Measurements from ENCODE around the gene WARS2.

WARS2 gene

DNA sequence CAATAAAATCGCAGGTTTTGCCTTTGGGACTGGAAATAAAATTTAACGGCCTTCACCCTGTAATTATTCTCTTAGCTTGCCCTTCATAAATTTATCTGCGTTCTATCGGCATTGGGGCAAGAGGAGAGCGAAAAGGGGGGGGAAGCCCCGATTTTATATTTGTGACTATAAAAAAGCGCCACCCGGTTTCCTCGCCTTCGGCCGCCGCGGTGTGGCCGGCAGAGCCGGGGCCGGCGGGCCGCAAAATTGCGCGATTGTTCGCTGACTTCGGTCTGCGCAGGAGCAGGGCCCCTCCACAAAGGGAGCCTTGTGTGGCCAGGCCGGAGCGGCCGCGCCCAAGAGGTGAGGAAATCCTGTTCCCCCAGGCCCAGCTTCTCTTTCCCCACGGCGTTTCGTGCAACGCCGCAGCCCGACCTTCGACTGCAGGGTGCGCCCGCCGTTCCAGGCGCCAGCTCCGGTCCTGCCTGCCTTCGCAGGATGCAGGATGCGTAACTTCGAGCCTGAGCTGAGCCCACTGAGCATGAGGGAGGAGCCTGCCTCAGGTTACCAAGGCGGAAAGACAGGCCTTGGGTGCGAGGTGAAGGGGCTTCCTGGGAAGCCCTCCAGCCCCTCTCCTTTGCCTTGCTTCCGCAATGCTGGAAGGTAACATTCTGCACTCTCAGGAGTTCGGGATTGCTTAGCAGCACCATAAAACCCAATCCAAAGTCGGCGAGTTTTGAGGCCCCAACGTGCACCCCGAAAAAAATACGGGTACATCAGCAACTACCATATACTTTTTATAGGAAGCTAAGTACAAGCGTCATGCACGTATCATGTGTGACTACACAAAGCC is 147.4 kb downstream of the WARS2 start:
- in situ Hi-C loops (cut with HindIII; ENCODE audit: low sequenced_read_pairs) = no loop called here
- H3K4me3 ChIP-seq (ENCODE audit: low read depth, low read length) = no peak overlapping the region
- no peak for DNase-seq (ENCODE audit: low read depth)
- TF ChIP-seq, protein P1, sequence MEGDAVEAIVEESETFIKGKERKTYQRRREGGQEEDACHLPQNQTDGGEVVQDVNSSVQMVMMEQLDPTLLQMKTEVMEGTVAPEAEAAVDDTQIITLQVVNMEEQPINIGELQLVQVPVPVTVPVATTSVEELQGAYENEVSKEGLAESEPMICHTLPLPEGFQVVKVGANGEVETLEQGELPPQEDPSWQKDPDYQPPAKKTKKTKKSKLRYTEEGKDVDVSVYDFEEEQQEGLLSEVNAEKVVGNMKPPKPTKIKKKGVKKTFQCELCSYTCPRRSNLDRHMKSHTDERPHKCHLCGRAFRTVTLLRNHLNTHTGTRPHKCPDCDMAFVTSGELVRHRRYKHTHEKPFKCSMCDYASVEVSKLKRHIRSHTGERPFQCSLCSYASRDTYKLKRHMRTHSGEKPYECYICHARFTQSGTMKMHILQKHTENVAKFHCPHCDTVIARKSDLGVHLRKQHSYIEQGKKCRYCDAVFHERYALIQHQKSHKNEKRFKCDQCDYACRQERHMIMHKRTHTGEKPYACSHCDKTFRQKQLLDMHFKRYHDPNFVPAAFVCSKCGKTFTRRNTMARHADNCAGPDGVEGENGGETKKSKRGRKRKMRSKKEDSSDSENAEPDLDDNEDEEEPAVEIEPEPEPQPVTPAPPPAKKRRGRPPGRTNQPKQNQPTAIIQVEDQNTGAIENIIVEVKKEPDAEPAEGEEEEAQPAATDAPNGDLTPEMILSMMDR (IDR thresholded peaks at IDR 0.05; ENCODE audit: low read depth, low read length, missing control alignments) = no peak

DNA sequence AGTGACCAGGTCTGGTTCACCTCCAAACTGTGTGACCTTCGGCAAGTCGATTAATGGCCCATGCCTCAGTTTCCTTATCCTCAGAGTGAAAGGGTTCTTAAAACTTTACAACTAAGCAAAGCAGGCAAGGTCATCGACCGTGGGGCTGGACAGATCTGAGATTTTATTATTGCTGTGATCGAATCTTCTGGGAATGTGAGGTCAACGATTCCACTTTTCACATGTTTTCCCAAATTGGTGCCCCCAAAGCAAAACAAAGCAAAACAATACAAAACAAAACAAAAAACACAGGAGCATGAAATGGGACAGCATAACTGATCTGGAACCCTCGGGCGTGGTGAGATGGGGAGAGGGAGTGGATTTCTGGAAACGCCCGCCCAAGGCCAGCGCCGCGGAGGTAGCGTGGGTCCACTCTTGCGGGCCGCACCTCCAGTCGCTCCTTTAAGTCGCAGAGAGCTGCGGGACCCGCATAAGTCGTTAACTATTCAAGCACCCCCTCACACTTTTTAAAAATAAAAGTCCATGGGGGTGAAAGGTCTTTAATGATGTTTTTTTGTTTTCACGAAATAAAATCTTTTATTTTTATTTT is 148.1 kb downstream of the WARS2 start:
- no peak for DNase-seq (ENCODE audit: low read depth)
- TF ChIP-seq, protein P1 (IDR thresholded peaks at IDR 0.05; ENCODE audit: low read depth, low read length, missing control alignments) = no peak
- H3K4me3 ChIP-seq (ENCODE audit: low read depth, low read length) = no peak overlapping the region
- in situ Hi-C loops (cut with HindIII; ENCODE audit: low sequenced_read_pairs) = no loop called here

DNA sequence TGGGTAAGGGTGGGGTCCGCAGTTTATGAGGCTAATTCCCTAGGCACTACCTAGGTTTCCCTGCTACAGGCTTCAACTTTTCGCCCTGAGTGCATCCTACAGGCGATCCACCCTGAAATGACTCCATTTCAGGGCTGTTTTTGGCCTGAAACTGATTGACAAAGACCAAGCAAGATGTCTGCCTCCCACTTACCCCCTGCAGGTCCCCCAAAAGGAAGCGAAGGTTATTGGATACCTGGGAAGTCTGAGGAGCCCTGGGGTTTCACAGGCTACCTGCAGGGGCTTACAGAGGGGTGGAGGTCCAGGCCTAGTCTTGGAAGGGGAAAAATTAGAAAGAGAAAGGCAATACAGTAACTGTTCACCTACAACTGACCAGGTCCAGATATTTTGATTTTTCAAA is 149.0 kb downstream of the WARS2 start:
- no peak for DNase-seq (ENCODE audit: low read depth)
- in situ Hi-C loops (cut with HindIII; ENCODE audit: low sequenced_read_pairs) = no loop called here
- TF ChIP-seq, protein P1 (IDR thresholded peaks at IDR 0.05; ENCODE audit: low read depth, low read length, missing control alignments) = no peak
- no peak overlapping the region for H3K4me3 ChIP-seq (ENCODE audit: low read depth, low read length)

DNA sequence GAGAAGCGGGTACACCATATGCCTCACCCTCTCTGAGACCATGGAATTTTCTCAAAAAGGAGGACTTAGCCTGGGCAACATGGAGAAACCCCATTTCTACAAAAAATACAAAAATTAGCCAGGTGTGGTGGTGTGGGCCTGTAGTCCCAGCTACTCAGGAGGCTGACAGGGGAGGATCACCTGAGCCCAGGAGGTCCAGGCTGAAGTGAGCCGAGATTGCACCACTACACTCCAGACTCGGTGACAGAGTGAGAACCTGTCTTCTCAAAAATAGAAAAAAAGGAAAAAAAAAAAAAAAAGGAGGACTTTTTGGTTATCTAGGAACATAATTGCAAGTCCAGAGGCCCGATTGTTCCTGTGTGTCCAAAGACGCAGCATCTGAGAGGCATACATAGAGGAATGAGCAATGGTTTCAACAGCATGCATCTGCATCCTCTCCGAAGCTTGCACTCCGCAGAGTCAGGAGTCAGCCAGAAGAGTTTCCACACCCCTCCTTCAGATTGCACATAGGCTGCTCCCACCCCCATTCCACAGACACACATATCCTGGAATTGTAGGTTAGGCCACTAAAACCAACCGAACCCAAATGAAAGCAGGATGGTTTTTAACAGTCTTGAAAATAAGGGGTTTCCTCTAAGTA is 149.8 kb downstream of the WARS2 start:
- no peak overlapping the region for H3K4me3 ChIP-seq (ENCODE audit: low read depth, low read length)
- in situ Hi-C loops (cut with HindIII; ENCODE audit: low sequenced_read_pairs) = no loop called here
- no peak for DNase-seq (ENCODE audit: low read depth)
- TF ChIP-seq, protein P1 (IDR thresholded peaks at IDR 0.05; ENCODE audit: low read depth, low read length, missing control alignments) = no peak

DNA sequence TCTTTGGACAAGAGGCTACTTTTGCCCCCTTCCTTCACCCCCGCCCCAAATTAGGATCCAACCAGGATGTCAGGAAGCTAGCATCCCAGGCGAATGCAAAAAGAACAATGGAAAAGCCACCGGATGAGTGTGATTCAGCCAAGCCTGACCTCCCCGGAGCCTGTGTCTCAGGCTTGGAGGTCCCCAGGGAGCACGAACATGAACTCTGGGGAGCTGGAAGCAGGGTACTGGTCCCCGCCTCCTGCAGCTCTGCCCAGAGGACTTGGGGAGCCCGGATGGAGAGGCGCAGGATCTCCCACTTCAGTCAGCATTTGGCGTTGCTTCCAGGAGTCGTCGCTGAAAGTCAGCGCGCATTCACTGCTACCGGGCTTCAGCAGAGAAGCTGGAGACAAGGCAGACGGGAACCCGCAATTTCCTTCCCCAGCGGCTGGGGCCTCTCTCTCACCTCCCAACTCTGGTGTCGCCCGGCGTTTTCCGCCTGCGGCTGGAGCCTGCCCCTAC is 150.5 kb downstream of the WARS2 start:
- TF ChIP-seq, protein P1 (IDR thresholded peaks at IDR 0.05; ENCODE audit: low read depth, low read length, missing control alignments) = no peak
- DNase-seq (ENCODE audit: low read depth) = no peak
- no peak overlapping the region for H3K4me3 ChIP-seq (ENCODE audit: low read depth, low read length)
- in situ Hi-C loops (cut with HindIII; ENCODE audit: low sequenced_read_pairs) = no loop called here

DNA sequence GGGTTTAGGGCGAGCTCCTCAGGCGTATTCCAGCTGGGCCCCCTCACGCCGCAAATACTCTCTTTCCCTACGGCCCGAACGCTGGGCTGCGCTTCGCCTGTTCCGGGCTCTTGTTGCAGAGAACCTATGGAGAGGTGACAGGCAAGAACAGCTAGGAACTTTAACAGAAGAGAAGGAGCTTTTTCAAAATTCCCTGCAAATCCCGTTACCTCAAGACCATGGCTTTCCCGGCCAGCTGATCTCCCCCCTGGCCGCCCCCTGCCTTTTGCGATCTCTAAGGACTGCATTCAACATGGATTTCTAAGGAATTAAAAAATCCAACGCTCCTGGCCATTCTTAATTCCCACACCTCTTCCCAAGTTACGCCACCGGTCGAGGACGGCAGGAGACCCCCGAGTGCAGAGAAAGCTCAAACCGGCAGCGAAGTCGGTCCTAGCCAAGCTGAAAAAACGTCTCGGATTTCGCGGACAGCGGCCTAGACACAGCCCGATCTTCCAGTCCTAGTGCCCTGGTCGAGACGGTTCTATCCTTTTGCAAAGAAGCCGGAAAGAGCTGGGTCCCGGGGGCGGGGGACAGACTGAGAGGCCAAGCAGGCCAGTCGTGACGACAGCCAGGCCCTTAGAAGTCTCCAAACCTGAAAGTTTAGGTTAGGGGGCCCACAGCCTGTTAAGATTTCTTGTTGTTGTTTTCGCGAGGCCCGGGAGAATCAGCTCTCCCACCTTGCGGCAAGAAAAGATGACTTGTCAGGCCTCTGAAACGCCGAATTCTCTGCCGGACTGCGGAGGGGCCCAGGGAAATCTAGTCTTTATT is 151.2 kb downstream of the WARS2 start:
- in situ Hi-C loops (cut with HindIII; ENCODE audit: low sequenced_read_pairs) = no loop called here
- H3K4me3 ChIP-seq (ENCODE audit: low read depth, low read length) = no peak overlapping the region
- DNase-seq (ENCODE audit: low read depth) = no peak
- TF ChIP-seq, protein P1 (IDR thresholded peaks at IDR 0.05; ENCODE audit: low read depth, low read length, missing control alignments) = no peak
